Bronchial epithelial cell (primary cell): Measurements from ENCODE around the gene JAKMIP1. TPM values are rescaled to one million over a fixed set of nuclear protein-coding genes. Genes with fewer than 3 reads are reported as not detected.

ENCODE experiments used
- DNase-seq: peaks from one replicate; pipeline ENCODE4 v3.0.0-alpha.2; 2010; ENCODE audit warnings: low read depth
- FAIRE-seq: peaks from 2 replicates; lab custom pipeline; 2011; peaks lifted over from hg19 to GRCh38; lab: Jason Lieb, UNC
- H3K27me3 ChIP-seq: 2 replicates; pipeline ENCODE4 v1.5.1; 2011; ENCODE audit warnings: low read length; ENCODE audit not compliant: control insufficient read depth, insufficient read depth
- H3K36me3 ChIP-seq: 2 replicates; pipeline ENCODE4 v1.5.1; 2011; ENCODE audit warnings: low read length; ENCODE audit not compliant: control insufficient read depth, insufficient read depth
- H3K4me3 ChIP-seq: 2 replicates; pipeline ENCODE4 v1.5.1; 2011; ENCODE audit warnings: mild to moderate bottlenecking, low read depth, low read length, control low read depth
- CTCF ChIP-seq: IDR thresholded peaks from 2 replicates; pipeline ENCODE4 v1.5.1; 2011; ENCODE audit warnings: mild to moderate bottlenecking, moderate library complexity, low read length, control low read depth, inconsistent platforms; ENCODE audit not compliant: insufficient read depth, severe bottlenecking
- total RNA-seq: library from RNA; depleted of rRNA; stranded (reverse); fragments of >200 nt; gene quantifications from 2 replicates; pipeline ENCODE4 v1.2.1, GENCODE V29; 2014

Gene JAKMIP1
- total RNA-seq, 1 donor from 2014 or later: not detected

- no peak for TF ChIP-seq CTCF
Measured at GRCh38 chr4:6241062-6241845, 40.9 kb upstream of the JAKMIP1 start.

GRCh38 chr4:6239968-6240367 lies 39.6 kb upstream of the JAKMIP1 start:
- DNase-seq: no peak
- TF ChIP-seq CTCF: no peak
- Histone ChIP-seq H3K4me3 (no peak overlapping the region), H3K36me3 (no peaks in the 10 kb centered on the region), H3K27me3 (no peaks in the 10 kb centered on the region)
- no peak for FAIRE-seq

More at GRCh38 chr4:6241062-6241845, 40.9 kb upstream of the JAKMIP1 start:
- no peak overlapping the region for H3K4me3 ChIP-seq
- no peaks in the 10 kb centered on the region for H3K36me3 ChIP-seq
- no peak for DNase-seq
- FAIRE-seq: no peak
- no peaks in the 10 kb centered on the region for H3K27me3 ChIP-seq

- no peak overlapping the region for H3K4me3 ChIP-seq
- TF ChIP-seq CTCF: no peak
- no peak for FAIRE-seq
- H3K27me3 ChIP-seq: no peaks in the 10 kb centered on the region
- H3K36me3 ChIP-seq: no peaks in the 10 kb centered on the region
- no peak for DNase-seq
Measured at GRCh38 chr4:6239486-6239885, 39.1 kb upstream of the JAKMIP1 start.

- FAIRE-seq: no peak
- no peak for TF ChIP-seq CTCF
- no peaks in the 10 kb centered on the region for H3K36me3 ChIP-seq
- no peak overlapping the region for H3K4me3 ChIP-seq
- DNase-seq: no peak
- H3K27me3 ChIP-seq: no peaks in the 10 kb centered on the region
Measured at GRCh38 chr4:6236816-6237390, 36.6 kb upstream of the JAKMIP1 start.

GRCh38 chr4:6235901-6236640 lies 35.7 kb upstream of the JAKMIP1 start:
- TF ChIP-seq CTCF: no peak
- H3K4me3 ChIP-seq: no peak overlapping the region
- H3K36me3 ChIP-seq: no peaks in the 10 kb centered on the region
- FAIRE-seq (no peak), DNase-seq (no peak)
- no peaks in the 10 kb centered on the region for H3K27me3 ChIP-seq
